D341Med (cell line): ENCODE results near the gene TSSC4.

Source experiments
- DNase-seq: peaks from one replicate; pipeline ENCODE4 v3.0.0; 2012; ENCODE audit warnings: low spot score

TSSC4 gene

GRCh38 chr11:2386591-2386990, 14.0 kb upstream of the TSSC4 start:
- no peak for DNase-seq

- DNase-seq = no peak
These were observed 13.1 kb upstream of the TSSC4 start for GRCh38 chr11:2387266-2387987.

GRCh38 chr11:2388431-2389376, 11.8 kb upstream of the TSSC4 start:
- no peak for DNase-seq

- no peak for DNase-seq
These were observed 11.0 kb upstream of the TSSC4 start for GRCh38 chr11:2389377-2390026.

- DNase-seq = no peak
These were observed 10.3 kb upstream of the TSSC4 start for GRCh38 chr11:2390091-2390724.

GRCh38 chr11:2390725-2391151, 9.8 kb upstream of the TSSC4 start:
- DNase-seq = no peak

- no peak for DNase-seq
These were observed 9.2 kb upstream of the TSSC4 start for GRCh38 chr11:2391181-2391975.

- DNase-seq = no peak
These were observed 8.2 kb upstream of the TSSC4 start for GRCh38 chr11:2392241-2392959.

- no peak for DNase-seq
These were observed 7.3 kb upstream of the TSSC4 start for GRCh38 chr11:2393111-2393868.

- DNase-seq = no peak
These were observed 6.4 kb upstream of the TSSC4 start for GRCh38 chr11:2393941-2394817.

GRCh38 chr11:2394818-2395105, 5.8 kb upstream of the TSSC4 start:
- DNase-seq = no peak

GRCh38 chr11:2395211-2395730, 5.3 kb upstream of the TSSC4 start:
- no peak for DNase-seq

GRCh38 chr11:2395856-2396255, 4.7 kb upstream of the TSSC4 start:
- no peak for DNase-seq

- DNase-seq = no peak
These were observed 4.1 kb upstream of the TSSC4 start for GRCh38 chr11:2396471-2396870.

GRCh38 chr11:2397005-2397404, 3.5 kb upstream of the TSSC4 start:
- no peak for DNase-seq

- DNase-seq = no peak
These were observed 1.7 kb upstream of the TSSC4 start for GRCh38 chr11:2398664-2399355.

GRCh38 chr11:2399488-2400068, 972 bp upstream of the TSSC4 start:
- no peak for DNase-seq
